ENCODE measurements around the gene INSYN2A. TPM values are rescaled to one million over a fixed set of nuclear protein-coding genes. Genes with fewer than 3 reads are reported as not detected.

The INSYN2A gene
- total RNA-seq, 1 experiment from 2014 or later = 0.07 TPM

- no peak for TF ChIP-seq CTCF (IDR thresholded peaks at IDR 0.05; ENCODE audit: unreplicated experiment)
- Mint-ChIP-seq H3K27me3 (ENCODE audit: insufficient read depth, unreplicated experiment) (no peaks in the 10 kb centered on the region), H3K4me3 (ENCODE audit: unreplicated experiment) (no peak overlapping the region), H3K9me3 (ENCODE audit: unreplicated experiment) (no peaks in the 10 kb centered on the region), H3K36me3 (ENCODE audit: insufficient read depth, unreplicated experiment) (peaks cover 6% of the 10 kb centered on the region), H3K4me1 (ENCODE audit: insufficient read depth, unreplicated experiment) (no peaks in the 10 kb centered on the region), H3K27ac (ENCODE audit: low read depth, unreplicated experiment) (no peak overlapping the region)
- intact Hi-C loops (cut with micrococcal nuclease) = no loop called here
- ChIA-PET POLR2A (no interaction called here), CTCF (interaction anchor here (0.6 to 1.0 kb wide), 3 partner anchors 11 to 45 kb away, joined by 3 to 4 read pairs (median 3); no protein-coding TSS in a partner anchor)
- BruUV-seq (replicated peaks) = no TSS peak
- DNase-seq (ENCODE audit: unreplicated experiment) = no peak
Observed at GRCh38 chr10:127194599-127194998, 1.8 kb downstream of the INSYN2A start.

GRCh38 chr10:127194111-127194510, 2.3 kb downstream of the INSYN2A start:
- DNase-seq (ENCODE audit: unreplicated experiment) = no peak
- CTCF ChIA-PET = interaction anchor here (0.6 to 1.0 kb wide), 4 partner anchors 11 to 44 kb away, joined by 3 to 4 read pairs (median 3); no protein-coding TSS in a partner anchor
- POLR2A ChIA-PET = interaction anchor here (0.7 to 0.9 kb wide), 2 partner anchors 47 to 144 kb away, joined by 3 to 4 read pairs; no protein-coding TSS in a partner anchor
- H3K9me3 Mint-ChIP-seq (ENCODE audit: unreplicated experiment) = no peaks in the 10 kb centered on the region
- H3K27me3 Mint-ChIP-seq (ENCODE audit: insufficient read depth, unreplicated experiment) = no peaks in the 10 kb centered on the region
- peaks cover 6% of the 10 kb centered on the region for H3K36me3 Mint-ChIP-seq (ENCODE audit: insufficient read depth, unreplicated experiment)
- no peaks in the 10 kb centered on the region for H3K4me1 Mint-ChIP-seq (ENCODE audit: insufficient read depth, unreplicated experiment)
- BruUV-seq (replicated peaks) = no TSS peak
- TF ChIP-seq CTCF (IDR thresholded peaks at IDR 0.05; ENCODE audit: unreplicated experiment) = no peak
- H3K4me3 Mint-ChIP-seq (ENCODE audit: unreplicated experiment) = no peak overlapping the region
- H3K27ac Mint-ChIP-seq (ENCODE audit: low read depth, unreplicated experiment) = no peak overlapping the region
- intact Hi-C loops (cut with micrococcal nuclease) = no loop called here

- no peaks in the 10 kb centered on the region for H3K9me3 Mint-ChIP-seq (ENCODE audit: unreplicated experiment)
- peaks cover 6% of the 10 kb centered on the region for H3K36me3 Mint-ChIP-seq (ENCODE audit: insufficient read depth, unreplicated experiment)
- H3K27me3 Mint-ChIP-seq (ENCODE audit: insufficient read depth, unreplicated experiment) = no peaks in the 10 kb centered on the region
- DNase-seq (ENCODE audit: unreplicated experiment) = no peak
- POLR2A ChIA-PET = interaction anchor here (0.9 kb wide), 1 partner anchor 46 kb away, joined by 3 read pairs; no protein-coding TSS in a partner anchor
- intact Hi-C loops (cut with micrococcal nuclease) = no loop called here
- no peak overlapping the region for H3K4me3 Mint-ChIP-seq (ENCODE audit: unreplicated experiment)
- BruUV-seq (replicated peaks) = no TSS peak
- TF ChIP-seq CTCF (IDR thresholded peaks at IDR 0.05; ENCODE audit: unreplicated experiment) = no peak
- H3K4me1 Mint-ChIP-seq (ENCODE audit: insufficient read depth, unreplicated experiment) = no peaks in the 10 kb centered on the region
- CTCF ChIA-PET = no interaction called here
- no peak overlapping the region for H3K27ac Mint-ChIP-seq (ENCODE audit: low read depth, unreplicated experiment)
Observed at GRCh38 chr10:127193125-127193524, 3.3 kb downstream of the INSYN2A start.

- H3K36me3 Mint-ChIP-seq (ENCODE audit: insufficient read depth, unreplicated experiment) = peaks cover 6% of the 10 kb centered on the region
- no peak for TF ChIP-seq CTCF (IDR thresholded peaks at IDR 0.05; ENCODE audit: unreplicated experiment)
- H3K4me1 Mint-ChIP-seq (ENCODE audit: insufficient read depth, unreplicated experiment) = peaks cover 7% of the 10 kb centered on the region
- H3K27me3 Mint-ChIP-seq (ENCODE audit: insufficient read depth, unreplicated experiment) = no peaks in the 10 kb centered on the region
- CTCF ChIA-PET = no interaction called here
- DNase-seq (ENCODE audit: unreplicated experiment) = no peak
- peaks cover 4% of the 10 kb centered on the region for H3K9me3 Mint-ChIP-seq (ENCODE audit: unreplicated experiment)
- intact Hi-C loops (cut with micrococcal nuclease) = no loop called here
- no peak overlapping the region for H3K4me3 Mint-ChIP-seq (ENCODE audit: unreplicated experiment)
- no peak overlapping the region for H3K27ac Mint-ChIP-seq (ENCODE audit: low read depth, unreplicated experiment)
- BruUV-seq (replicated peaks) = no TSS peak
- POLR2A ChIA-PET = interaction anchor here (0.6 kb wide), 1 partner anchor 26 kb away, joined by 3 read pairs; no protein-coding TSS in a partner anchor
Observed at GRCh38 chr10:127190427-127190826, 6.0 kb downstream of the INSYN2A start.
